Rectal smooth muscle tissue (tissue), 1 donor: ENCODE results near the gene CFAP410.

Source experiments
- H3K27ac ChIP-seq: one replicate; pipeline ENCODE4 v1.7.0; 2013; ENCODE audit warnings: low read depth, low read length, inconsistent platforms
- H3K27me3 ChIP-seq: one replicate; pipeline ENCODE4 v1.7.0; 2013; ENCODE audit warnings: low read length; ENCODE audit not compliant: control insufficient read depth, insufficient read depth
- H3K36me3 ChIP-seq: one replicate; pipeline ENCODE4 v1.7.0; 2013; ENCODE audit warnings: low read length; ENCODE audit not compliant: control insufficient read depth, insufficient read depth
- H3K4me1 ChIP-seq: one replicate; pipeline ENCODE4 v1.7.0; 2013; ENCODE audit warnings: low read length; ENCODE audit not compliant: control insufficient read depth, insufficient read depth
- H3K4me3 ChIP-seq: one replicate; pipeline ENCODE4 v1.7.0; 2013; ENCODE audit warnings: low read length
- H3K9ac ChIP-seq: one replicate; pipeline ENCODE4 v1.7.0; 2013; ENCODE audit warnings: low read length

Gene CFAP410

GRCh38 chr21:44291936-44292811 is 47.0 kb downstream of the CFAP410 start:
- Histone ChIP-seq H3K36me3 (no peaks in the 10 kb centered on the region), H3K4me3 (no peak overlapping the region), H3K9ac (no peak overlapping the region), H3K27me3 (peaks cover 3% of the 10 kb centered on the region), H3K27ac (no peak overlapping the region), H3K4me1 (no peaks in the 10 kb centered on the region)

DNA sequence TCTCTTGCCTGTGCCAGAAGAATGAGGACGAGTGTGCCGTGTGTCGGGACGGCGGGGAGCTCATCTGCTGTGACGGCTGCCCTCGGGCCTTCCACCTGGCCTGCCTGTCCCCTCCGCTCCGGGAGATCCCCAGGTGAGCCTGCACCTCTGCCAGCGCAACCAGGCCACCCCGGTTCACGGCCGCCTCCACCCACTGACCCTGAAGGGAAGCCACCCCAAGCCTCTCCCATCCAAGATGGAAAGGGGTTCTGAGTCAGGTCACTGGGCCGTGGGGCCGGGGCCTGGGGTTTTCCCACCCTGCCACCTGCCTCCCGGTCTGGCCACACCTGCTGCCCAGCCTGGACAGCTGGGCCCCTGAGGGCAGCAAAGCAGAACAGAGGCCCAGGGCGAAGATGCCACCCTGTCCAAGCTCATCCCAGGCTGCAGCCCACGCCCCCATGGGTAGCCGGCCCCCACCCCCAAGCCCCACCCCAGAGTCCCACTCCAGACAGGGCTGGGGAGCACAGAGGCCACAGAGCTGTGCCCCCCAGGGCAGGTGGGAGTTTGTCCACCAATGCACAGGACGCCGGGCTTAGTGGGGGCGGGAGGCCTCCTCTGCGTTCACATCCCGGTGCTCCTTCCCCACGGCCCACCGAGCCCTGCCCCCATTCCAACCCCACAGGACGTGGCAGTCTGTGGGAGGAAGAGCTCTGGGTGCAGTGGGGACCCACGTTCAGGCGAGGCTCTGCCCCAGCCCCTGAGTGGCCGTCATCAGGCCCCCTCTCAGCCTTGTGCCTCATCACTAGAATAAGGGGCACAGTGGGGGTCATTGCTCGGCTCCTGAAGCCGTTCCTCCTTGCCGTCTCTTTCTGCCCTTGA is 47.9 kb downstream of the CFAP410 start:
- H3K9ac ChIP-seq = no peak overlapping the region
- no peak overlapping the region for H3K27ac ChIP-seq
- no peaks in the 10 kb centered on the region for H3K36me3 ChIP-seq
- no peaks in the 10 kb centered on the region for H3K4me1 ChIP-seq
- peaks cover 3% of the 10 kb centered on the region for H3K27me3 ChIP-seq
- no peak overlapping the region for H3K4me3 ChIP-seq

GRCh38 chr21:44290327-44291077 is 48.7 kb downstream of the CFAP410 start:
- Histone ChIP-seq H3K4me1 (no peaks in the 10 kb centered on the region), H3K27me3 (peaks cover under 1% of the 10 kb centered on the region), H3K9ac (no peak overlapping the region), H3K36me3 (no peaks in the 10 kb centered on the region), H3K27ac (no peak overlapping the region), H3K4me3 (no peak overlapping the region)

- H3K4me3 ChIP-seq = no peak overlapping the region
- H3K27me3 ChIP-seq = no peaks in the 10 kb centered on the region
- no peaks in the 10 kb centered on the region for H3K36me3 ChIP-seq
- H3K27ac ChIP-seq = no peak overlapping the region
- H3K9ac ChIP-seq = no peak overlapping the region
- no peaks in the 10 kb centered on the region for H3K4me1 ChIP-seq
These were observed 49.7 kb downstream of the CFAP410 start for GRCh38 chr21:44289381-44290010.

GRCh38 chr21:44288251-44289110 is 50.7 kb downstream of the CFAP410 start:
- H3K27ac ChIP-seq = no peak overlapping the region
- H3K27me3 ChIP-seq = no peaks in the 10 kb centered on the region
- H3K4me1 ChIP-seq = no peaks in the 10 kb centered on the region

GRCh38 chr21:44286716-44287632 is 52.2 kb downstream of the CFAP410 start:
- H3K27ac ChIP-seq = no peak overlapping the region
- H3K27me3 ChIP-seq = no peaks in the 10 kb centered on the region
- no peaks in the 10 kb centered on the region for H3K4me1 ChIP-seq
- H3K4me3 ChIP-seq = no peak overlapping the region
- H3K36me3 ChIP-seq = no peaks in the 10 kb centered on the region
- H3K9ac ChIP-seq = no peak overlapping the region

More at GRCh38 chr21:44288251-44289110, 50.7 kb downstream of the CFAP410 start:
- Histone ChIP-seq H3K4me3 (no peak overlapping the region), H3K9ac (no peak overlapping the region), H3K36me3 (no peaks in the 10 kb centered on the region)

GRCh38 chr21:44286086-44286715 is 53.0 kb downstream of the CFAP410 start:
- Histone ChIP-seq H3K27ac (no peak overlapping the region), H3K27me3 (no peaks in the 10 kb centered on the region), H3K9ac (no peak overlapping the region), H3K4me1 (no peaks in the 10 kb centered on the region), H3K36me3 (no peaks in the 10 kb centered on the region), H3K4me3 (no peak overlapping the region)

DNA sequence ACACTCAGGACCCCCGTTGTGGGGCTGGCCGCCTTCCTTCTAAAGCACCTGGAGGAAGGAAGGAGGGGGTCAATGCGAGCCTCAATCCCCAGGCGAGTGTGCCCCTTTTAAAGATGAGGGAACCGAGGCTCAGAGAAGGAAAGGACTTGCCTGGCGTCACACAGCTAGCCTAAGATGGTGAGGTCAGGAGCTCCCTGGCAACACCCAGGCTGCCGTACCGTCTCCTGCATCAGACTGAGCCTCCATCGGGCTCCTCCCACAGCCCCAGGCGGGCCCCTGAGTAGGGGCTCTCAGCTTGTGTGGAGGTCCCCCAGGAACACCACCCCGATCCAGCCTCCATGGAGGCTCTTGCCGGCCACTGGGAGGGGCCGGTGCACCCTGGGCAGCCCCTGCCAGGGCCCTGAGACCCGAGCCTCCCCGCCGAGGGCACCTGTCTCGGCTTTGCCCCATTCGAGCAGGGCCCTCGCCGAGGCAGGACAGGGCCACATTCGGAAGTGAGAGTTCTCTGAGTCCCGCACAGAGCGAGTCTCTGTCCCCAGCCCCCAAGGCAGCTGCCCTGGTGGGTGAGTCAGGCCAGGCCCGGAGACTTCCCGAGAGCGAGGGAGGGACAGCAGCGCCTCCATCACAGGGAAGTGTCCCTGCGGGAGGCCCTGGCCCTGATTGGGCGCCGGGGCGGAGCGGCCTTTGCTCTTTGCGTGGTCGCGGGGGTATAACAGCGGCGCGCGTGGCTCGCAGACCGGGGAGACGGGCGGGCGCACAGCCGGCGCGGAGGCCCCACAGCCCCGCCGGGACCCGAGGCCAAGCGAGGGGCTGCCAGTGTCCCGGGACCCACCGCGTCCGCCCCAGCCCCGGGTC is 53.8 kb downstream of the CFAP410 start, which contains the start of gene AIRE:
TSS of gene AIRE (plus strand) at position 739 of the 855 bp plus-strand sequence. CDS start 131 bp downstream, outside the sequence.
- H3K27me3 ChIP-seq = no peaks in the 10 kb centered on the region
- no peak within 1 kb of the TSS for H3K4me3 ChIP-seq
- H3K36me3 ChIP-seq = no peaks in the 10 kb centered on the region
- no peaks in the 10 kb centered on the region for H3K4me1 ChIP-seq
- H3K27ac ChIP-seq = no peak within 1 kb of the TSS
- H3K9ac ChIP-seq = no peak within 1 kb of the TSS

GRCh38 chr21:44283948-44284347 is 55.2 kb downstream of the CFAP410 start:
- no peaks in the 10 kb centered on the region for H3K4me1 ChIP-seq
- no peak overlapping the region for H3K27ac ChIP-seq
- no peak overlapping the region for H3K4me3 ChIP-seq
- no peaks in the 10 kb centered on the region for H3K36me3 ChIP-seq
- H3K9ac ChIP-seq = no peak overlapping the region
- no peaks in the 10 kb centered on the region for H3K27me3 ChIP-seq
